CD4-positive, alpha-beta T cell treated with Interleukin-4 for 1 hour (primary cell): Measurements from ENCODE around the gene C3orf52.

ENCODE experiments used
- DNase-seq, 2 donors: peaks; one replicate each; pipeline ENCODE4 v3.0.0-alpha.2; 2020 to 2022

C3orf52 gene

DNA sequence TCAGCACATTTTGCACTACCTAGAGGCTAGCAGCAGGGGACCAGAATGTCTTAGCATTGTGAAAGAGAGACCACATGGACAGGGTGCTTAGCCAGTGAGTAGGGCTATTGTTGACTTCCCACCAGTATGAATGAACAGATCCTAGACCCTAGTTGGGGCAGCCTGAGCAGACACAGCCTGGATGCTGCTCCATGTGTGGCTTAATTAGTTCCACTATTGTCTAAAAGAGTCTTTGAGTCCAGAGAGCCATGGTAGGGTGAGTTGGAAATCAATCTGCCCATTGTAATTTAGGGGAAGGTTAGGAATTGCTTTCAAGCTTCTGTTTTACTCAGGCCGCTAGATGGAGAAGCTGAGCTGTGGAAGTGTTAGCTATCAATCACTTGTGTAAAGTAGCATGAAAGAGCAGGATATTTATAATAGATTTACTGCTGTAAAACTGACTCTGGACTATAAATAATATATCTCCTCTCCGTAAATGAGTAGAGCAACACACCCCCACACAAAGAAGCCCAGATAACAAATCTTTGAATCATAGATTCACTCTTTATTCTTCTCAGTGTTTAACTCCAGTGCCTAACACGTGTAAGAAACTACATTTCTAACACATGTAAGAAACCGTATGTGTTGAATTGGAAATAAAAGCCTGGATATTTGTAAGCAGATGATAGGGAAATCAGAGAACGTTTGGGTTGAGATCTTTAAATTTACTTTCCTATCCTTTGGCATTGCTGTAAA lies 50.9 kb downstream of the C3orf52 start:
- peak; percentile 54 to 64 for DNase-seq

DNA sequence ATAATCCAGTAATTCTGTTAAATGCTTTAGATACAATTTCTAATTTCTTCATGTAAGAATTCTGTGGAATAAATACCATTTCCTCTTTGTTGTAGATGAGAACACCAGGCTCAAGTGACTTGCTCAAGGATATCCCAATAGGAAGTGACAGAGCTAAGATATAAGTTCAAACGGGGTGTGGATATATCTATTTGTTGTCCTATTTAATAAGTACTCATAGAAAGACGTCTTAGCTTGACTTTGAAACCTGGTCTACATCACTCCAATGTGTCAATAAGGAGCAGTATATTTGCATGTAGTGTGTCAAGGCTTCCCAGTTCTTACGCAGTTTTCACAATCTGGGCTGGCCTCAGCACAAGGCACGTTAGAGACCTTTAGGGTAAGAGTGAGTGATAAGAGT lies 51.6 kb downstream of the C3orf52 start:
- no peak for DNase-seq

DNA sequence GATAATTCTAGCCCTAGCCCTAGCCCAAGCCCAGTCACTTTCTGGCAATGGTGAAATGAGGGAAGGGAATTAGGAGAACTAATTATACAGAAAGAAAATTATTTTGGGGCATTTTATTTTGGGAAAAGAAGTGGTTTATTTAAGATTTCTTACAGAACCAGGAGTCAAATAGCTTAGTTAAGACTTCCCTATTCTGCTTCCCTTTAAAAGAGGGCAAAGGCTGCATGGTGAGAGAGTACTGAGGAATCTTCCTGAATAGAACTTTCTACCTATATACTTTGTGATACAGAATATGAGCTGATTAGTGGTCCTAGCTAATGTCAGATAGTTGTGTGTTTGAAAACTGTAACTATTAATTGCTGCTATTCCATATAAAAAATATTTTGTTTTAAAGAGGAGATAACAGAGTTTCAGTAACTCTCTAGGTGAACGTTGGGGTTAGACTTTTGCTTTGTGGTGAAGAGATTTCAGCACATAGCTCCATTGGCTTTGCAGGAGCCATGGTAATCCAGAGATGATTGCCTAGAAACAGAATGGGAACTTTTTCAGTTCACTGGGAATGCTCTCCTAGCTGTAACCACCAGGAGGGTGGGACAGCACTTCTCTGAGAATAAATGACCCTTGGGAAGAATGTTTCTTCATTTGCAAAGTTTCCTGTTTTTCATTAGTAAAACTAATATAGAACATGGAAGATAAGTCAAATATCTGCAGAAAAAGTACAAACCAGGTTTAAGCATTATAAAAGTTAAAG lies 52.2 kb downstream of the C3orf52 start:
- DNase-seq, result no peak

DNA sequence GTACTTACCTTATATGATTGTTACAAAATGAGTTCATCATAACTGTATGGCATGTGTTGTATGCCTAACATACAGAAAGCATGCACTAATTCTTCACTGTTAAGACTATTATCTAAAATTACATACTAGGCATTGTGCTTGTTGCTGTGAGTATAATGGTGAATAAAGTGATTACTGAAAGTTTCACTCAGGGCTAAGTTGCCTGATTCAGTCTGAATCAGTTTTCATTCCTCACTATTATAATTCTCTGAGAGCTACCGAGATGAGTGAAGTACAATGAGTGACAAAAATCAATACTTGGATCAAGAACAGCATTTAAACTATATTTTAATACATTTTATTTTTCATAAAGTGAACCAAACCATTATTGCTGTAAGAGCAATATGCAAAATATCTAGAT lies 54.4 kb downstream of the C3orf52 start:
- no peak for DNase-seq

DNA sequence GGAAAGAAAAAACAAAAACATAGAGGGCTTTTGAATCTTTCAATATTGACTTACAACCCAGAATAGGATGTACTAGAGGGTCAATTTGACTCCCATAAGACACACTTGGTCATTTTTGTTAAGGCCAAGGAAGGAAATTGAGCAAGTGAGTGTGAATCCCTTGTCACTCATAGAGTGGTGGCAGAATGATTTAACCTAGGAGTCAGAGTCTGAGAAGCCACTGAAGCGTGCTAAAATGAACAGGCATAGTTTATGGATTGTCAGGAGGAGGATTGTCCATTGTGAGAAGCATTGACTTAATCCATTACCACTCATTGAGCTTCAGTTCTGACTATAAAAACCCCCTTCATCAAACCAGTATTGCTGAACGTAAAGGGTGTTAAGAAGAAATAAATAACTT lies 55.1 kb downstream of the C3orf52 start:
- DNase-seq, result no peak

DNA sequence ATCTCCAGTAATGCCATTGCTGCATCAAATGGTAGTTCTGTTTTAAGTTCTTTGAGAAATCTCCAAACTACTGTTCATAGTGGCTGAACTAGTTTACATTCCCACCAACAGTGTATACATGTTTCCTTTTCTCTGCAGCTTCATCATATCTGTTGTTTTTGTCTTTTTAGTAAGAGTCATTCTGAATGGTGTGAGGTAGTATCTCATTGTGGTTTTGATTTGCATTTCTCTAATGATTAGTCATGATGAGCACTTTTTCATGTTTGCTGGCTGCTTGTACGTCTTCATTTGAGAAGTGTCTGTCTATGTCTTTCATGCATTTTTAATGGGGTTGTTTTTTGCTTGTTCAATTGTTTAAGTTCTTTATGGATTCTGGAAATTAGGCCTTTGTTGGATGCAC lies 57.1 kb downstream of the C3orf52 start:
- no peak for DNase-seq

DNA sequence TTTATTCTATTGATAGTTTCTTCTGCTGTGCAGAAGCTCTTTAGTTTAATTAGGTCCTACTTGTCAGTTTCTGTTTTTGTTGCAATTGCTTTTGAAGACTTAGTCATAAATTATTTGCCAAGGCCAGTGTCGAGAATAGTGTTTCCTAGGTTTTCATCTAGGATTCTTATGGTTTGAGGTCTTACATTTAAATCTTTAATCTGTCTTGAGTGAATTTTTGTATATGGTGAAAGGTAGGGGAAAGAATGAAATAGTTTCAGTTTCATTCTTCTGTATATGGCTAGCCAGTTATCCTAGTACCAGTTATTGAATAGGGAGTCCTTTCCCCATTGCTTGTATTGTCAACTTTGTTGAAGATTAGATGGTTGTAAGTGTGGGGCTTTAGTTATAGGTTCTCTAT lies 57.5 kb downstream of the C3orf52 start:
- DNase-seq, result no peak

DNA sequence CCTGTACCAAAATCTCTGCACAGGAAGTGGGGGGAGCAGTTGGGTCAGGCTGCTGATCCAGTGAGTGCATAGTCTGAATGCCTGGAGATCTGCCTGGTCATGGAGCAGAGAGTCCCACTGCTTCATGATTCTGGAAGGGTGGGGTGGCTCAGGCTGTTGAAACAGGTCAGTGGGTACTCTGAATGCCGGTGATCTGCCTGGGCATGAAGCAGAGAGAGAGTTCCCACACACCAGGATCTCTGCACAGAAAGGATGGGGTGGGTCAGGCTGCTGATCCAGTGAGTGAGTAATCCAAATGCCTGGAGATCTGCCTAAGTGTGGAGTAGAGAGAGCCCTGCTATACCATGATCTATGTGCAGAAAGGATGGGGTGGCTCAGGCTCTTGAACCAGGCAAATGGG lies 62.9 kb downstream of the C3orf52 start:
- DNase-seq, result no peak

DNA sequence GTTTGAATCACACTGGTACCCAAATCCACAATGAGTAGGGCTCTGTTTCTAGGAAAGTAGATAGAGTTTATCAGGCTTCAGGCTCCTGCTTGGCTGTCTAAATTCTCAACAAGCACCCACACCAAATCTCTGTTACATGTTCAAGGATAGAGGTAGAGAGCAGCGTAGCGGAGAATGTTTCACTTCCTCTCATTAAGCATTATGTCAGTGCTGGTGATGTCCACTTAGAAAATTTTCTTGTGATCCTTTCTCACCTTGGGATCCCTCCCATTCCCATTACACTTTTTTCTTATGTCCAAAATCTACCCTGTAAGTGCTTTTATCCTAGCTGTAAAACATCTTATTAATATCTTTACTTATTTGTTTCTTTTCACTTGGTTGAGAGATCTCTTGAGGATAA lies 81.6 kb downstream of the C3orf52 start:
- no peak for DNase-seq
